HG02884 (cell line): Measurements from ENCODE around the gene DPYD.

ENCODE experiments used
- ATAC-seq: cut with Tn5 transposase; IDR thresholded peaks from one replicate; pipeline ENCODE4 v1.9.1; 2021; ENCODE audit warnings: mild to moderate bottlenecking, moderate library complexity; ENCODE audit not compliant: unreplicated experiment

Gene DPYD

GRCh38 chr1:97560714-97561113 is 360.1 kb downstream of the DPYD start:
- ATAC-seq, result no peak

- ATAC-seq, result no peak
Measured at GRCh38 chr1:97553971-97554370, 366.9 kb downstream of the DPYD start.

DNA sequence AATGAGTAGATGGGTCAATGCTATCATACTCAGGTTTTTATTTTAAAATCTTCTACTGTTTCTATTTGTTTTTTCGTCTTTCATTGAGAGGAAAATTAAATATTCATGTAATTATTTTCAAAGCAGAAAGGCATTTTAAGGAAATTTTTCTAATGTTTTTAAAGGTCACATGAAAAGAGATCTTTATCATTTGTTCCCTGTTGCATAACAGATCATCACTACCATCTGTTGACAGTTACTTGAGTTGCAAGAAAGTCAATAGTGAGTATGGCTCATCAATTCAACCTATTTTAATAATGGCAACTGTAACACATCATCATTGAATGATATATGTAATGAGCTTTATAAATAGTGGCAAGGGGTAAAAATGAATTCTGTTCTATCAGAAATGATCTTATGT is 369.7 kb downstream of the DPYD start:
- ATAC-seq, result no peak

GRCh38 chr1:97545446-97545845 is 375.4 kb downstream of the DPYD start:
- no peak for ATAC-seq

DNA sequence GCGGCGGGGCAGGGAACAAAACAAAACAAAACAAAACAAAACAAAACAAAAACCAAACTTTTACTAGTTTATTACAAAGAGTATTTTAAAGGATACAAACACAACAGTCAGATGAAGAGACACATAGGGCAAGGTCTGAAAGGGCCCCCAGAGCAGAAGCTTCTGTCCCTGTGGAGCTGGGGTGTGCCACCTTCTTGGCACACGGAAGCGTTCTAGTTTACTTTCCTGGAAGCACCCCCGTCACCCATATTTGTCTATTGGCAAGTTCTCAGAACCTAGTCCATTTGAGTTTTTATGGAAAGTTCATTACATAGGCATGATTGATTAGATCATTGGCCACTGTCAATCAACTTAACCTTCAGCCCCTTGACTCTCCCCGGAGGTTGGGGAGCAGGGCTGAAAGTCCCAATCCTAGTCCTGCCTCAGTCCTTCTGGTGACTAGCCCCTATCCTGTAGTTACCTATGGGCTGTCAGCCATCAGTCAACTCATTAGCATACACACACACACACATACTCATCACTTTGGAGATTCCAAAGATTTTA is 380.4 kb downstream of the DPYD start:
- no peak for ATAC-seq

- ATAC-seq, result no peak
Measured at GRCh38 chr1:97538113-97538512, 382.7 kb downstream of the DPYD start.

DNA sequence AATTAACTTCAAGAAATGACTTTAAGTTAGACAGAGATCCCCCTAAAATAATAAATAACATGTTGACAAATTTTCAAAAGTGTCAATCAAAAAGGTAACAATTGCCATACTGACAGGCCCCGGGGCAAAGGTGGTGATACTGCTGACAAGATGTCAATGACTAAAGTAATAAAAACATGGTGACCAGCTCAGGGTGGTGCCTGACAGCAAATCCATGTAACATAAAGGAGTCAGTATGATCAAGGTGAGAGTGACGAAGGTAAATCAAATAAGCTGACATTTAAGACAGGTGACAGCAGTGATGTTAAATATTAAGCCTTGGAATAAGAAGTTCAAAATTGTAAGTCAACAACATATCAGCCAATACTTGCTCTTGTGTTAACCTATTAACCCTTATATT is 387.5 kb downstream of the DPYD start:
- ATAC-seq, result no peak

DNA sequence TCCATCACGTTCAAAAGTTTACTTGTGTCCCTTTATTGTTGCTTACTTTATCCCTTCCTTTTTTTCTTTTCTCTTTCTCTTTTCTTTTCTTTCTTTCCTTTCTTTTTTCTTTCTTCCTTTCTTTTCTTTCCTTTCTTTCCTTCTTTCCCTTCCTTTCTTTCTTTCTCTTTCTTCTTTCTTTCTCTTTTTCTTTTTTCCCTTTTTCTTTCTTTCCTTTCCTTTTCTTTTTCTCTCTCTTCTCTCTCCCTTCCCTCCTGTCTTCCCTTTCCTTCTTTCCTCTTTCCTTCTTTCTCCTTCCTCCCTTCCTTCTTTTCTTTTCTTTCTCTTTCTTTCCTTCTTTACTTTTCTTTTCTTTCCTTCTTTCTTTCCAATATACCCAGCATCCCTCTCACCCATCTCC is 391.2 kb downstream of the DPYD start:
- ATAC-seq, result no peak

DNA sequence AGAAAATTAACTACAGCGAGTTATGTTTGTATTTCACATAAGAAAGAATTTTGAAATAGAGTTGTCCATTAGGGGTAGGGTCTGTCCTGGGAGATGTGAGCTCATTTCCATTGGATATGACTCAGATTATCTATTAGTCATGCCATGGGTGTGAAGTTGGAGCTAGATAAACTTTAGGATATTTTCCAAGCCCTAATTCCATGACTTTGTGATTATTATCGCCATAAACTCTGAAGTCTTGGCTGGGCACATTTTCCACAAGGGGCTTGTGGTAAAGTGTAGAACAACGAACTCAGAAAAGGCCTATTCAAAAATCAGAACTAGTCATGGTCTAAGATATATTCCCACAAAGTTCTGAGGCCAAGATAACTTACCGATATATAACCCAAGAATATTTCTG is 396.6 kb downstream of the DPYD start:
- no peak for ATAC-seq

DNA sequence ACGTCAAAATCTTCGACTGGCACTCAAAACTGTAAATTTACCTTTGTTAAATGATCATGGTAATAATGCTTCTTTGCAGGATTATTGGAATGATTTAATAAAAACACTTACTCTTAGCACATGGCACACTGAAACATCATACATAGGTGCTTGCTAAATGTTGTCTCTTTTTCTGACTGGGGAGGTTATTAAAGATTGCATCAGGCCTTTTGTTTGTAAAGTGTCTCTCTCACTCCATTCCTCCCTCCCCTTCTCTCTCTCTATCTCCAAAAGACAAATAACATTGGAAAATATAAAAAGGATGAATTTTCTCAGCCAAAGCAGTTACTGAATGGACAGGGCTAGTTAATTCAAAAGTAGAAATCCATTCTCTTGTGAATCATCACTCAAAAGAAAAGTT is 404.2 kb downstream of the DPYD start:
- no peak for ATAC-seq

- no peak for ATAC-seq
Measured at GRCh38 chr1:97508653-97509218, 412.1 kb downstream of the DPYD start.

DNA sequence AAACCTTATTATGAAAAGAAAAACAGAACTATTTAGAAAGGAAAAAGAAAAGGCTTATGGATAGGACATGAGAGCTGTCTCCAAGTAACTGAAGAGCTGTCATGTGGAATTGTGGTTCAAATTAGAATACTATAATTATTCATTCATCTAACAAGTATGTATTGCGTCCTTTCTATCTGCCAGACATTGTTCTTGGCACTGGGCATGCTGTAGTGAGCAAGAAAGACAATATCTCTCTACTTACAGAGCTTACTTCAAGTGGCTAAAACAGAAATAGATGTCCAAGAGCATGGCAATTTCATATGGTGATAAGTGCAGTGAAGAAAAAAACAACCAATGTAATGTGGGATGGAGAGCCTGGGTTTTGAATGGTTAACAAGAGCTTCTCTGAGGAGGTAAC is 413.0 kb downstream of the DPYD start:
- no peak for ATAC-seq

DNA sequence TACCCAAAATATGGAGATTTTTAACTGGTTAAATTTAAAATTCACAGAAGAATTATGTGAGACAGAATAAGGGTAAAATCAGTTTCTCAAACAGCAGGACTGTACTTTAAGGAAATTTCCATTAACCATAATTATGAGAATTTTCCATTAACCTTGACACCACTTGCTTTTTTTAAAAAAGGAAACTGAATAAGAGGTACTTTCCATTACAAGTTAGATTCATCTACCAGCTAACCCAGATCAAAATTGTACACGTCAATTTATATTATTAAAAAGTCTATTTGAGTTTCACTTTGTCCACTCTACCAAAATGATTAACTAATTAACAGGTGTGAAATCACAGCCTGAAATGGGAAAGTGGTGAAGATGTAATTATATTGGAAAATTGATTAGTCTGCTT is 414.5 kb downstream of the DPYD start:
- no peak for ATAC-seq

GRCh38 chr1:97505816-97506215 is 415.0 kb downstream of the DPYD start:
- peak; percentile 92 for ATAC-seq

GRCh38 chr1:97505289-97505688 is 415.5 kb downstream of the DPYD start:
- ATAC-seq, result peak; percentile 22

GRCh38 chr1:97502360-97502759 is 418.5 kb downstream of the DPYD start:
- no peak for ATAC-seq

DNA sequence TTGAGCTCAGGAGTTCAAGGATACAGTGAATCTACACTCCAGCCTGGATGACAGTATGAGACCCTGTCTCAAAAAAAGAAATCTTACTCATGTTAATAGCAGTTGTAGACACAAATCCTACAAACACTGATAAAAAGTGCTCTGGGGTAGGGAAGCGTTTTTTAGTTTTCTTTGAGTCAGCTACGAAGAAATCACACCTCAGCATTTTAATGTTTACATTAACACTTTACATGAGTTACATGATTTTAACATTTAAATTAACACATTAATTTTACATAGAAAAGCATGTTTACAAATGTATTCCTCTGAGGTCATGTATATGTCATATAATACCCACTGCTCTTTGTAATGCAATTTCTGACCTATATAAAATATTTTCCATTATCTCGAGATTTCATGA is 419.2 kb downstream of the DPYD start:
- ATAC-seq, result no peak

- no peak for ATAC-seq
Measured at GRCh38 chr1:97500760-97501159, 420.1 kb downstream of the DPYD start.

DNA sequence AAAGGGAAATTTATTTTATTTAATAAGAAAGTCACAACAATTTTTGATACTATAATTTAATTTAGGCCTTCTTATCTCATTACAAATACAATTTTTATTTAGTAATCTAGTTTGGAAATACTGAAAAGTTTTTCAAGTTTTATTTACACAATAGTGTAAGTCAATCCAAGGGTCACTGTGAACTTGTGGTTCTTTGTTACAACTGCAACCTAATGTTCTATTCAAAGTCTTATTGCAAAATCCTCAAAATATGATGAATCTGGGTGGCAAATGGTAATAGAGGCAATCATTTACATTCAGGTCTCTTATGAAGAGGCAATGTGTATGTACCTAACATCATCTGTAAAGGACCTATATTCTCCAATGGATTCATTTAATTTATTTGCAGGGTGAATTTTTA is 421.2 kb downstream of the DPYD start:
- no peak for ATAC-seq

DNA sequence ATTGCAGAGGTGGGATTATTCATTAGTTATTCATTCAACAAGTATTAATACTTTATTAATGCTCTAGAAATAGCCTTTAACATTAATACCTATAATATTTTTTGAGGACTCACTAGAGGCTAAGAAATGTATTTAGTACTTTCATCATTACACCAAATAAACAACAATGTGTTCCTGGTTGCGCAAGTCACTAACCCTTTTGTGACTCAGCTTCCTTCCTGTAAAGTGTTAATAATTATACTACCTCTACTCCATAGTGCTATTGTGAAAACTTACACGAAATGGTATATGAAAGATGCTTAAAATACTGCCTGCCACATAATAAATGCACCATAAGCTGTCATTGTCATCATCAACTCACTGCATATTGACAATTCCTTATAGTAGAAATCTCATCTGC is 431.0 kb downstream of the DPYD start:
- ATAC-seq, result no peak

GRCh38 chr1:97488530-97488929 is 432.3 kb downstream of the DPYD start:
- no peak for ATAC-seq

- no peak for ATAC-seq
Measured at GRCh38 chr1:97482022-97482421, 438.8 kb downstream of the DPYD start.

GRCh38 chr1:97467445-97467844 is 453.4 kb downstream of the DPYD start:
- ATAC-seq, result no peak
